G401 (cell line): ENCODE data around the gene VDAC1. TPM values are rescaled to one million over a fixed set of nuclear protein-coding genes. Genes with fewer than 3 reads are reported as not detected.

Experiments used
- DNase-seq: peaks from one replicate; pipeline ENCODE4 v3.0.0-alpha.2; 2015; ENCODE audit warnings: low spot score
- in situ Hi-C: cut with HindIII; loops from 2 replicates; pipeline ENCODE4 v1.10.0; 2016; ENCODE audit warnings: low sequenced_read_pairs, mixed read lengths
- total RNA-seq: library from RNA; depleted of rRNA; stranded (reverse); fragments of >200 nt; shearing (Covaris generic); gene quantifications from 2 replicates; pipeline ENCODE4 v1.2.3, GENCODE V29; 2014

Gene VDAC1
- total RNA-seq, 1 experiment from 2014 or later = 470 TPM

DNA sequence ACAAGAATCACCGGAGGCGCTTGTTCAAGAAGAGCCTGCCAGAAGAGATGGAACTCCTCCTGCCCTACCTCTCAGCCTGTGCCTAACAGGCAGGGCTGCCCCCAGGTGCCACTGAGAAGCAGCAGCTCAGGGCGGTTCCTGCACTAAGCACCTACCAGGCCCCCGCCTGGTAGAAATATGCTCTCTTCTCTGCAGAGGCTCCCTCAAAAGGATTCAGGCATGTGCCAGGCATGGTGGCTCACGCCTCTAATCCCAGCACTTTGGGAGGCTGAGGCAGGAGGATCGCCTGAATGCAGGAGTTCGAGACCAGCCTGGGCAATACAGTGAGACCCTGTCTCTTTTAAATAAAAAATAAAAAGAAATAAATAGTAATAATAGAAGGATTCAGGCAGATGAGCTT lies 6.0 kb downstream of the VDAC1 start:
- in situ Hi-C loops = no loop called here
- no peak for DNase-seq

DNA sequence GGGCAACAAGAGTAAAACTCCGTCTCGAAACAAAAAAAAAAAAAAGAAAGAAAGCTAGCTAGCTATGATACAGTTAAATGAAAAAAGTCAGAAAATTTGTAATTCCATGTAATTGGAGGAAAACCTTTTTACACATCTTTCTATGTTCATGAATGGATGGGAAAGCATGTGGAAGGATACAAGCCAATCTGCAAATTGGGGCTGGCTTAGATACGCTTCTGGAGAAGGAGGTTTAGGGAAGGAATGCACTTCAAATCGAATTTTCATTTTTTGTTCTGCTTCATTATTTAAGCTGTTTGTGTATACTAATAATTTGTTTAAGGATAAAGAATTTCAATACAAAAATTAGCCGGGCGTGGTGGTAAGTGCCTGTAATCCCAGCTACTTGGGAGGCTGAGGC lies 6.7 kb downstream of the VDAC1 start:
- in situ Hi-C loops = no loop called here
- no peak for DNase-seq

DNA sequence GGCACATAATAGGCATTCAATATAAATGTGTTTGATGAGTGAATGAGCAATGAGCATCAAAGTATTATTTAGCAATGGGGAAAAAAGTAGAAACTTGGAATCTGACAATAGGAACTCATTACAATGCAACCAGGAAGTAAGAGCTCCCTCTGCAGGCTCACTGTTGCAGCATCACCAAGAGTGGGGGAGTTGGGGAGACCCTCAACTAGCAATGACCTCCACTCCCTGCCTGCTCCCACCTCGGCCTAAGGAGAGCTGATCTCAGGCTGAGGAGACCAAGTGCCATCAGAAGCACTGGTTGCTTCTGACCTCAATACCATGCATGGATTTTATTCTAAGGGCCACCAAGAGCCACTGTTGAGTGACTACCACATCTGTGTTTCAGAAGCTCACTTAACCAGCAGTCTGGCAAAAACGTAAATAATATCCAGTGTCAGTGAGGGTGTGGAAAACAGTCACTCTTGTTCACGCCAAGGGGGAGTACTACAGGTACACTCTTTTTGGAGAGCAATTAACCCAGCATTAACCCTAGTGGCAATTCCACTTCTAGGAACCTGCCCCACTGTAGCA lies 8.0 kb downstream of the VDAC1 start:
- DNase-seq = no peak
- in situ Hi-C loops = no loop called here

DNA sequence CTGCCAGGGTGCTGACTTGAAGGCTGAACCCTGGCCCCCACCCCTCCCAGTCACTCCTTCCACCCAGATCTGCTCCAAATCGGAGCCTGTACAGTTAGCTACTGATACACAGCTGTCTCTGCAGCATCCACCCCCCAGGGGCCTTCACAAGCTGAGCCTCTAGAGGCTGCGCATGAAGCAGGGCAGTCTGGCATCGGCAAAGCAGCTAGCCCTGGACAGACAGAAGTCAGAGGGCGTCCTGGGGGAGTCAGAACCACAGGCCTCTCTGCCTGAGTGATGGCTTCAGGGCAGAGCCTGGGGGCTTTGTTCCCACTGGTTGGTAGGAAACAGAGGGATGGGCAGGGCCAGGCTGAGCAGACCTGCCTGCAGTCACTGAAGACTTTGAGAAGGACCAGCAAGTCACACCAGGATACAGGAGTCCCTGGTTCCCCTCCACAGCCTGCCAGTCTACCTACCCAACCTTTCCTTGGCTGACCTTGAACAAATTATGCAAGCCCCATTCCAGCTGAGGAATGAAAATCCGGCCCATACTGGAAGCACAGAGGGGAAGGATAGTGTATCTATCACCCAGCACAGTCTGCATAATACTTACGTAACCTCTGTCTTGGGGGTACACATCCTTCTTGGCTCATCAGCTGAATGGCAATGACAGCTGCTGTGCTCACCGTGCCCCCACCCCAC lies 8.8 kb downstream of the VDAC1 start:
- no peak for DNase-seq
- in situ Hi-C loops = no loop called here

DNA sequence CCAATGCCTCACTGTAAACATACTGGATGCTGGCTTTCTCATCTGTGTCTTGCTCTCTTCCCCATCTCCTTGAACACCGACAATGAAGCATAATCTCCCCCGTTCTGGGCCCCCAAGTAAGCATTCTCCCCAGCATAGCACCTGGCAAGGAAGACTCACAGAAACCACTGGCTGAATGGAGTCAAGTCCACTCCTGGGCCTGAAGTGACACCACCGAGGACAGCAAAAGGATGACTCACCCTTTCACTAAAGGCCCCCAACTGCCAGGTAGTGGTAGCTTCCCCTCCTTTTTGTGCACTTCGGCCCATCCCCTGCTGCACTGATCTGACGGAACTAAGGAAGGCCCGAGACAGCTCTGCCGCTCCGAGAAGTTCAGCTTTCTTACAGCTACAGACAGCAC lies 9.4 kb downstream of the VDAC1 start:
- in situ Hi-C loops = no loop called here
- DNase-seq = no peak

DNA sequence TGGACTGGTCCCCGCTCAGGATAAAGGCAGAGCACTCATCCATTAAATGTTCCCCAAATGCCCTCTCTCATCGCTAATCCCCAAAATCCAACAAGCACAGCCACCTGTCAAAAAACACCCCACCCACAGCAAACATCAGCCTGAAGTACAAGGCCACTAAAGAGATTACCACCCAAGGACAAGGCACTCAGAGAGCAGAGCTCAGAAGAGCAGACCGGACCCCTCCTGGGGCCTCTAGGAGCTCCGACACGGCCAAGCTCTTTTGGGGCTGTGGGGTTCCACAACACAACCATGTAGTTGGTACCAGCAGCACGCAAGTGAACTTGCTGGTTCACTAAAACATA lies 9.8 kb downstream of the VDAC1 start:
- in situ Hi-C loops = no loop called here
- DNase-seq = no peak

DNA sequence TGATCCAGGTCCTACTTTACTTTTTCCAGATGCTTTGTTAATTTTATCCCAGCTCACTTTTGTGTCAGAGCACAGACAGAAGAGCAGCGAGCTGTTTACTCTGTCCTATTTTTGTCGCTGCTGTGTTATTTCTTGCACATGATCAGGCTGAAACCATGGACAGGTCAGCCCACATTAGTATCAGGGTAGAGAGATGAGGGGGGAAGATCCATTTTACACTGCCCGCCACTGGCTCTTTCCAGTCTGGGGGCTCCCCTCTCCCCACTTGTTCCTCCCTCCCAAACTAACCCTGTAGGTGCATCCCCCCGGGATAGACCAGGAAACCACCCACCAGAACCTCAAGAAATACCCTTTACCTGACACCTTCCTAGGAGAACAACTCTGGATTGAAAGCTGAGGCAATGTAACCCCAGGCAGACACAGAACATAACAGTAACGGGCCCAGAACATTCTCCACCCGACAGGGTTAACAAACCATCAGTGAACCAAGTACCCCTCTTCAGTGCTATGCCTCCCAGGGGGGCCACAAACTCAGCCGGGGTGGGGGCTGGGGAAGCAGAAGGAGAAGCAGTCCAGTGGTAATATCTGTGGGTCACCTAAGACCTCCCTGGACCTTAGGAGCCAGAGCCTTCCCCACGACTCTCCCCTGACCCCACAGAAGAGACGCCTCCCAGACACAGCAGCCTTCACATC lies 10.3 kb downstream of the VDAC1 start:
- in situ Hi-C loops = no loop called here
- no peak for DNase-seq

DNA sequence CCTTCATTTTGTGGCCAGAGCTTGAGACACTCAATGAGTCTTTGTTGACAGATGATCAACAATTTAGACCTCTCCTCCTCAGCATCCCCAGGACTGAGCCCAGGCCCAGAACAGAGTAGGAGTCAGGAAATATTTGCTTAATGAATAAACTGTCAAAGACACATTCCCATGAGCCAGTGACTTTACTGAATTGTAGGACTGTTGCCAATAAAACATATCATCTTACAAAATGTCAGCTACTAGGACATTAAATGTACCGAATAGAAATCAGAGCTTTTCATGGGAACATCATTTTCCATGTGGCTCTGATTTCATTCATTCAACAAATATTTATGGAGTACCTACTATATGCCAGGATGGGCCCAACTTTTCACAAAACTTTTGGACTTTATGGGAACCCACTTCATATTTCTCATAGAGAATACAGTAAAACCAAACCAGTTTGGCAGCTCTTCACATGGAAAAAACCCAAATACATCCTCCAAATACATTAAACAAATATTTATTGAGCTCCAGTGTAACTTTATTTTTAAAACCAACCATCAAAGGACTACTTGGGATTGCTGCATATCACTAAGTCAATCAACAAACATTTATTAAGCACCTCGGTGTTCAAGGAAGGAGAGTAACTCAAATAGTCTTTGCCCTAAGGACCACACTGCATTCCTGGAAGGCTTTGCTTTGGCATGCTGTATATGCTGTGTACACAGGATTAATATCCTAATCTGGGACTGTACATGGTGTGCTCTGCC lies 11.4 kb downstream of the VDAC1 start:
- in situ Hi-C loops = no loop called here
- no peak for DNase-seq

DNA sequence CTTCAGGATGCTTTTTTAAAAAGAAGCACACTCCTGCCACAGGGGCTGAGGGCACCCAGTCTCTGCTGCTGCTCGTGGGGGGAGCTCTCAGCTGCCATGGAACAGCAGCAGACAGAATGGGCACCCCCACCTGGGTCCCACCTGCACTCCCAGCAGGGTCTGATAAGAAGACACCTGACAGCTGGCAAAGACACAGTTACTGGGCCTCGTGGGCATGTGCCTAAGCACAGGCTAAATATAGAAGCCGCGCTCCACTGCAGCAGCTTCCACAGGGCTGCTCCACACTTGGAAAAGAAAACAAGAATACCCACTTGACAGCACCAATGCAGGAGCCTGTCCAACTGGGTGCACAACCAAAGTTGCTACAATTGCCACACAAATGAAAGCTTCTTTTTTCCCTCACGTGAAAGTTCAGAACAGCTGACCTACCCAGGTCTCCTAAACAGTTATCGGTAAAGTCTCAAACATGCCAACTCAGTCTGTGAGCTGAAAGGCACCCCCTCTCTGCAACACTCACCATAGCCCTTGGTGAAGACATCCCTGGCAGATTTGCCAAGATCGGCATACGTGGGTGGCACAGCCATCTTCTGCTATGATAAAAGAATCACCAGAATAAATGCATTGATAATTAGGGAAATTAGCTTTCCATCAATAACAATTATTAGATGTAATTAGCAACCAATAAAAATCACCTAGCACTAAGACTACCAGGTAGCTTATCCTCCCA lies 12.2 kb downstream of the VDAC1 start:
- in situ Hi-C loops = no loop called here

DNA sequence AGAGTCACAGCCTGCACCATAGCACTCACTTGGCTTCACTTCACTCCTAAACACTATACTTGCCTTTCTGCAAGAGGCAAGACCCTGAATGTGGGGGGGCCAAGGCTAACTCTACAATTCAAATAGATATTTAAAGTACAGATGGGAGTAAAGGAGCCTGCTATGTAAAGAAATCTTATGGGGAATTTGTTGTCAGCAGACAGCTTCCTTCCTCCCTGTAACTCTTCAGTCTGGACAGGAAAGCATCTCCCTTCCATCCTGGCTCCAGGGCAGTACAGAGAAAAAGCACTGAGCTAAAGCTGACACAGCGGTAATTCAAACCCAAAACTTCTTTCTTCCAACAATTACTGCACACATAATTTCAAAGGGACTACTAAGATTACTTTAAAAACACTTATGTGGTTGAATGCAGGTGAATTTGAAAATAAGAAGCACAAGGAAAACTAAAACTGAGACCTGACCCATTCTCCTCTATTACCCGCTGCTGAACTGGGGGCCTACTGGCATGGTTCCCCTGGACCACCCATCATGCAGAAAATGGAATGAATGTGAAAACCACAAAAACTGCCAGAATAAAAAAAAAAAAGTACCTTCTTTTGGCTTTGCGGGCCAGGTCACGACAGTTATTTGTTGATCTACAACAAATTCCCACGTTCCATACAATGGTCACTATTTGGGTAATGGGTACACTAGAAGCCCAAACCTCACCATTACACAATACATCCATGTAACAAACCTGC lies 13.4 kb downstream of the VDAC1 start:
- no peak for DNase-seq
- in situ Hi-C loops = no loop called here

More for the DNA sequence above, 12.2 kb downstream of the VDAC1 start:
- peak; percentile 76 for DNase-seq

DNA sequence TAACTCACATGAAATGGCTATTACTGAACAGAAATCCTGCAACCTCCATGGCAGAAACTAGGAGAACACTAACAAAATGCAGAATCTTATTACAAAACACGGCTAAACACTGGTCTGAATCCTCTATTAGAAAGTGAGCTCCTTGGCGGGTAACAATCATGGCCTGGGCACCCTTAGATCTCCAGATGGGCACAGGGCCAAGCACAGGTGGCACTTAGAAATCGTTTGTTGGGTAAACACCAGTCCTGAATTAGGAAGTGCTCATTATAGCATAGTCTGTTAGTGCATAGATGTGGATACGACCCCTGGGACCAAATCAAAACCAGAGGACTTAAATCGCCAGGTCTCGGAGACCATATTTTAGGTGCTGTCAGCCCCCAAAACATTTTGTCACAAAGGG lies 14.4 kb downstream of the VDAC1 start:
- in situ Hi-C loops = no loop called here
- DNase-seq = no peak

DNA sequence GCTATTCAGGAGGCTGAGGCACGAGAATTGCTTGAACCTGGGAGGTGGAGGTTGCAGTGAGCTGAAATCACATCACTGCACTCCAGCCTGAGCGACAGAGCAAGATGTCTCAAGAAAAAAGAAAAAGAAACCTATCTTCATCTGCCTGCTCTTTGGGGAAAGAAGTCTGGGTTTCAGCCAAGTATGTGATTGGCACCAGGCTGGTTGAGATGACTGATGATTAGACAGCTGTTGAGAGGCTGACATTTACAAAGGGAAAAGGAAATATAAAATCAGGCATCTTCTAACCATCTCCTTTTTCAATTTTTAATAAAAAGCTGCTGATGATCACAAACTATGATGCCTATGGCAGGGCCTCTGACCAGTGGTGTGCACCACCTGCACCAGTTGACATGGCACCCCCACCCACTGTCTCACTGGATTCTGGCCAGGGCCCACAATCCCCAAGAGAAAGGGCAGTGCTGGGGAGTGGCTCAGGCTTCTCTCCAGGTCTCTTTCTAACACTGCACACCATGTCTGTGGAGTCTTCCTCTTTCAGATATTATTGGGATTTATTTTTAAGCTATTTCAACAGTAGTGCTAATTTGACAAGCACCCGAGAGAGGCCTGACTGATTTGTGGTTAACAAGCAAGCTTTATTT lies 19.1 kb downstream of the VDAC1 start:
- DNase-seq = no peak
- in situ Hi-C loops = no loop called here

DNA sequence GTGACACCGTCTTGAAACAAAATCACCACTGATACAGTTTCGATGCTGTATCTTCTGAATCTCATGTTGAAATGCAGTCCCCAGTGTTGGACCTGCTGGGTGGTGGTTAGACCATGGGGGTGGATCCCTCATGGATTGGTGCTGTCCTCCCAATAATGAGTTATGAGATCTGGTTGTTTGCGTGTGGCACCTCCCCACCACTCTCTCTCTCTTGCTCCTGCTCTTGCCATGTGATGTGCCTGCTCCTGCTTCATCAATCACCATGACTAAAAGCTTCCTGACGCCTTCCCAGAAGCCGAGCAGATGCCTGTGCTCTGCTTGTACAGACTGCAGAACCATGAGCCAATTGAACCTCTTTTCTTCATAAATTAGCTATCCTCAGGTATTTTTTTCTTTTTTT lies 21.1 kb downstream of the VDAC1 start:
- in situ Hi-C loops = no loop called here
- DNase-seq = no peak

DNA sequence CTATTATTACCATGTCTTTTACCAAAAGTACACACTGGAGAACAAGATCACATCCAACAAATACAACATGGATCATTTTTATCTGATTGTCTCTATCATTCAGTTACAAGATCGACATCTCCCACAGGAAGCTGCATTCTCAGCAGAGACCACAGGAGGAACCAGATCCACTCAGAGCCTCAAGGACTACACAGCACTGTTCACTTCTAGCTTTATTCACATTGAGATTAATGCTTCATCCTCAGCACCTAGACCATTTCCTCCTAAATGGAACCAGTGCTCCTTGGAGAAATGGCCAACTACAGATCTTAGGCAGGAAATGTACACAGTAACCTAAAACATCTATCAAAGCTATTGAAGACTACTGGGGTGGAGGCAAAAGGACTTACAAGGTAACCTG lies 23.1 kb downstream of the VDAC1 start:
- no peak for DNase-seq

DNA sequence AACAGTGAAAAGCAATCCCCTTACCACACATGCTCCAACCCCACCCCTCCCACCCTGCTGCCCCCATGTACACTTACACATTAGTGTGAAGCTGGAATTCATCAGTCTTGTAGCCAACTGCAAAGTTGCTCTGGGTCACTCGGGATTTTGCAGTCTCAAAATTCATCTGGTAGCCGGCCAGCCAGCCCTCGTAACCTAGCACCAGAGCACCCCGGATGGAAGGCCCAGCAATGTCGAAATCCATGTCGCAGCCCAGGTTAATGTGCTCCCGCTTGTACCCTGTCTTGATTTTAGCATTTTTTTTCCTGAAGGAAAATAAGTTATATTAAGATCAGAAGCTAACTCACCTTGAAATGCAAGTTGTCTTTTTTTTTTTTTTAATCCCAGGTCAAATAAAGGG lies 24.1 kb downstream of the VDAC1 start:
- in situ Hi-C loops = no loop called here
- DNase-seq = no peak

More for the DNA sequence above, 23.1 kb downstream of the VDAC1 start:
- in situ Hi-C loops = no loop called here

DNA sequence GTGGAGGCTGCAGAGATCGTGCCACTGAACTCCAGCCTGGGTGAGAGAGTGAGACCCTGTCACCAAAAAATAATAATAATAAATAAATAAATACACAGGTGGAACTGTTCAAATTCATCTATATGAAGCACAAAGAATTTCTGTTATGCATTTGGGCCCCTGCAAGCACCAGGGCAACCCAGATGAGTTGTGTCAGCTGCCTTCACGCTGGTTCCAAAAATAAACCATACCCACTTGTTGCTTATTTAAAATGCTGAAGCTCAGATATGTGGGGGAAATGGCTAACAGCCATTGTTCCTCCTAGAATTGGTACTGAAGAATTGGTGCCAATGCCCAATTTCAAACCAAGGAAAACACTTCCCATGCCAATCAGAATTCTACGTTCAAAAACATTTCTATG lies 25.8 kb downstream of the VDAC1 start:
- in situ Hi-C loops = no loop called here
- no peak for DNase-seq

DNA sequence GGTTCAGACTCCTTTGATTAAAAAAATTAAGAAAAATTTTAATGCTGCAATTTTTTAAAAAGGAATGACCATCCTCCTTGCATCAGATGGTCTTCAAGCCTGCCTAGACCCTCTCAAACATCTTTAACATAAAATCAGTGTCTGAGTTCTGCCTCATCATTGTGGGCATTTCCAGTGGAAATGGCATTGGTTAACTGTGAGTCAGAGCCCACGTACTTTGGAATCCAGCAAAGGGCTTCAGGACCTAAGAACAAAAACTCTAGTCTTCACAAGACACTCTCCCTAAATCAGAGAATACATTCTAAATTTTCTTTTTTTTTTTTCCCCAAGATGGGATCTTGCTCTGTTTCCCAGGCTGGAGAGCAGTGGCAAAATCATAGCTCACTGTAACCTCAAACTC lies 26.9 kb downstream of the VDAC1 start:
- no peak for DNase-seq
- in situ Hi-C loops = no loop called here

DNA sequence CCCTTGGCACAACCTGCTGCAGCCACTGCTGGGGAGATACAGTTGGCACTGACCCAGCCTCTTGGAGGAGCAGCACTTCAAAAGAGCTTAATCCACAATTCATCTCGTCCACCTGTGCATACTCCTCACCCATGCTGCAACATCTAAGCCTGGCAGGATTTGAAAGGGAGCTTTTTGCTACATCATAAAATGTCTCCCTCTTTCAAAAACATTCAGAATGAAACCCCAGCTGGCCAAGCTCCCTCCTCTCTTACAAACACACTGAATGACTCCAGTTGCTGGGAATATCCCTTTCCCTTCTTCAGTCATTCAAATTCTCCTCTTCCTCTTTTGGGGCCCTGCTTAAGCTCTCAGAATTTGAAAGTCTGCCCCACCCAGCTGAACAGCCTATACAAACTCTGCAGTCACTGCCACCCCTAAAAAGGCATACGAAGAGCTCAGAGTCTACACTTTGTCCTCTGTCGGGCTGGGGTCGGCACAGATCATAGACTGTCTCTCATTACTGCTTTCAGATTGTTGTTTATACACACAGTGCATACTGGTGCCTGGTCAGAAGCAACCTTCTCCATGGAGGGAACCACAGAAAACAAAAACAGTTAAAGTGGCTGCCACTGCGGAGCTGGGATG lies 27.5 kb downstream of the VDAC1 start:
- in situ Hi-C loops = no loop called here

More for the DNA sequence above, 27.5 kb downstream of the VDAC1 start:
- DNase-seq = peak; percentile 35
